Occipital lobe (tissue), 3 donors: Measurements from ENCODE around the gene TXNDC11. TPM values are rescaled to one million over a fixed set of nuclear protein-coding genes. Genes with fewer than 3 reads are reported as not detected.

Source experiments
- DNase-seq: peaks from one replicate; lab custom pipeline; 2025; lab: John Stamatoyannopoulos, UW
- small RNA-seq: library from RNA; depleted of rRNA; stranded (forward); fragments of <200 nt; gene quantifications from one replicate; pipeline ENCODE3, GENCODE V24; 2014
- total RNA-seq: library from RNA; depleted of rRNA; stranded (reverse); fragments of >200 nt; gene quantifications from one replicate; pipeline ENCODE4 v1.2.3, GENCODE V29; 2014

The TXNDC11 gene
- total RNA-seq, 1 donor from 2014 or later: 12.3 TPM

DNA sequence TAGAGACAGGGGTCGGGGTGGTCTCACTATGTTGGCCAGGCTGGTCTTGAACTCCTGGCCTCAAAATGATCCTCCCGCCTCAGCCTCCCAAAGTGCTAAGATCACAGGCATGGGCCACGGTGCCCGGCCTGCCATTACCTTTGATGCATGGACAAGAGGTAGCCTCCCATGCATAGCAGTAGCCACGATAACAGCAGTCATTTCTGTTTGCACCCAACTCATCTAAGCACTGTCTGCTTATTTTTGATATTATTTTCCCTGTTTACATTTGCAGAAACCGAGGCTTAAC lies 111.9 kb downstream of the TXNDC11 start:
- DNase-seq: no peak

DNA sequence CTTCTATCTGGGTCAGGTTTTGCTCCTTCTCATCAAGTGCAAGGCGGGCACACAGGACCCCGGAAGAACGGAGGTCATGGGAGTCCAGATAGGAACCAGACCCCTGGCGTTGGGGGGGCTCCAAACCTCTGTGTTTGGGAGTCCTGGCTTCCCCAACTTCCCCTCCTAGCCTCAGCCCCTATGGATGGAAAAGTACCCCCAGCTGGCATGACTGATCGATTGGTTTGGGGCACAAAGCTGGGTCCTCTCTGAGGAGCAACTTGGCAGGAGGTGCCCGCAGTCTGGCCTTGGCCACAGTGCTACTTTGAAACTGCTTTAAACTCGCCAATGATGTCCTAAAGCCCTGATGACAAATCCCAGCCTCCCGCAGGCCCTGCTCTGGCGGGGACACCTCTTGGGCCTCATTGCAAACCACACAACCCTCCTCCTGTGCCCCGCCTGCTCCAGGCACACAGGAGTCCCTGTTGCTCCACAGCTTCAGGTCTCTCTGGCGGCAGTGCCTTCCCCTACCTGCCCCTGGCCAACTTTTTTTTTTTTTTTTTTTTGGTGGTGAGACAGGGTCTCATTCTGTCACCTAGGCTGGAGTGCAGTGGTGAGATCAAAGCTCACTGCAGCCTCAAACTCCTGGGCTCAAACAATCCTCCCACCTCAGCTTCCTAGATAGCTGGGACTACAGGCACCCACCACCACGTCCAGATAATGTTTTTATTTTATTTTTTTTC lies 112.5 kb downstream of the TXNDC11 start:
- no peak for DNase-seq

Small RNA genes lying within 50 kb of the gene (small RNA-seq; reads per million reads assigned to genes)
- not detected for gene RF00017

Other genes with a start within 250 kb of the TXNDC11 start
- gene LITAF, start 155.9 kb downstream of the TXNDC11 start, total RNA-seq: 13.7 TPM
- gene SNN, start 74.4 kb downstream of the TXNDC11 start, total RNA-seq: 143 TPM
- 36.0 TPM for gene ZC3H7A, start 54.4 kb upstream of the TXNDC11 start, total RNA-seq
- 100 TPM for gene RSL1D1, start 108.7 kb upstream of the TXNDC11 start, total RNA-seq
- 75.2 TPM for gene GSPT1, start 173.1 kb upstream of the TXNDC11 start, total RNA-seq
- gene NPIPB2, start 199.2 kb upstream of the TXNDC11 start, total RNA-seq: 0.78 TPM
- not detected for gene TNFRSF17, start 222.4 kb upstream of the TXNDC11 start, total RNA-seq
- gene SNX29, start 233.9 kb upstream of the TXNDC11 start, total RNA-seq: 13.6 TPM